K562 (cell line): Measurements from ENCODE around the gene RALA. TPM values are rescaled to one million over a fixed set of nuclear protein-coding genes. Genes with fewer than 3 reads are reported as not detected.

Source experiments
- ATAC-seq: fragments of 200-7000 bp; cut with Tn5 transposase; 3 replicates; pipeline ENCODE4 v1.9.1; 2020; ENCODE audit warnings: moderate library complexity
- BruUV-seq: library from RNA; stranded (reverse); fragments of 400-500 nt; replicated peaks from 2 replicates; lab custom pipeline; 2021; lab: Mats Ljungman, UMichigan
- CTCF ChIA-PET: fragments of 300-600 bp; formaldehyde crosslinking; extraction: SDS; loops from one replicate; lab custom pipeline; 2021; ENCODE audit warnings: low intra/inter-chr PET ratio; lab: Yijun Ruan, JAX
- POLR2A ChIA-PET: fragments of 300-600, 350-650 bp; sonication (Branson Sonifier 250); formaldehyde crosslinking; extraction: SDS; loops from one replicate; lab custom pipeline; 2021; ENCODE audit warnings: antibody characterized with exemption, inconsistent platforms; lab: Yijun Ruan, JAX
- DNase-seq, 4 experiments: peaks; one replicate each; pipeline versions ENCODE4 v3.0.0 to v3.0.0-alpha.2; 2011 to 2018; ENCODE audit warnings: low spot score in 3 of 4, mixed read lengths in 3 of 4; ENCODE audit errors: extremely low read depth in 1 of 4
- FAIRE-seq: peaks from 2 replicates; lab custom pipeline; 2011; peaks lifted over from hg19 to GRCh38; lab: Jason Lieb, UNC
- H2AFZ ChIP-seq: 2 replicates; pipeline ENCODE4 v1.6.0; 2011; ENCODE audit warnings: low read depth, low read length, control low read depth, inconsistent platforms
- H3K27ac ChIP-seq: fragments of 200-600 bp; 3 replicates; pipeline ENCODE4 v1.8.0; 2011; ENCODE audit warnings: low read depth, mild to moderate bottlenecking, control low read depth, inconsistent platforms, low read length, moderate library complexity, mixed read lengths; ENCODE audit errors: extremely low read depth
- H3K27me3 ChIP-seq, 2 experiments: fragments of 300-600 bp in 1 of 2; 2 replicates in 1 of 2; 3 replicates in 1 of 2; pipeline versions ENCODE4 v1.6.0 to v1.8.0; 2011; ENCODE audit warnings: inconsistent platforms in 2 of 2, low read length in 2 of 2, mild to moderate bottlenecking in 1 of 2, mixed read lengths in 1 of 2, moderate library complexity in 1 of 2; ENCODE audit not compliant: control insufficient read depth in 2 of 2, insufficient read depth in 2 of 2
- H3K36me3 ChIP-seq: fragments of 300-600 bp; 3 replicates; pipeline ENCODE4 v1.8.0; 2011; ENCODE audit warnings: mild to moderate bottlenecking, low read length, inconsistent platforms; ENCODE audit not compliant: control insufficient read depth, insufficient read depth
- H3K4me1 ChIP-seq, 2 experiments: fragments of 200-600 bp in 1 of 2; replicated peaks in 1 of 2; 2 replicates in 1 of 2; 3 replicates in 1 of 2; pipeline versions ENCODE4 v1.5.1 to v1.8.0; 2011; ENCODE audit warnings: inconsistent platforms in 2 of 2, low read length in 2 of 2, mild to moderate bottlenecking in 1 of 2, mixed read lengths in 1 of 2, moderate library complexity in 1 of 2; ENCODE audit not compliant: control insufficient read depth in 2 of 2, insufficient read depth in 2 of 2
- H3K4me2 ChIP-seq: 2 replicates; pipeline ENCODE4 v1.6.1; 2011; ENCODE audit warnings: low read length, control low read depth, inconsistent platforms, mixed read lengths; ENCODE audit not compliant: insufficient read depth
- H3K4me3 ChIP-seq: fragments of 200-600 bp; sonication (generic), shearing (Covaris generic); 2 replicates; pipeline ENCODE4 v1.5.1; 2016; ENCODE audit warnings: control low read depth, inconsistent platforms
- H3K79me2 ChIP-seq: fragments of 200-600 bp; 3 replicates; pipeline ENCODE4 v1.8.0; 2011; ENCODE audit warnings: low read length, inconsistent platforms; ENCODE audit not compliant: control insufficient read depth, insufficient read depth
- H3K9ac ChIP-seq, 2 experiments: 2 replicates each; pipeline versions ENCODE4 v1.6.0 to v1.6.1; 2011; ENCODE audit warnings: low read depth in 2 of 2, low read length in 2 of 2, control low read depth in 1 of 2, inconsistent platforms in 1 of 2, mild to moderate bottlenecking in 1 of 2, mixed read lengths in 1 of 2; ENCODE audit not compliant: insufficient read depth in 1 of 2
- H3K9me1 ChIP-seq: one replicate; pipeline ENCODE4 v1.6.0; 2011; ENCODE audit warnings: inconsistent platforms, mild to moderate bottlenecking, low read length, moderate library complexity; ENCODE audit not compliant: control insufficient read depth, insufficient read depth
- H3K9me3 ChIP-seq: replicated peaks from 2 replicates; pipeline ENCODE4 v1.5.1; 2011; ENCODE audit warnings: low read depth, low read length, inconsistent platforms; ENCODE audit not compliant: control insufficient read depth, insufficient read depth
- H4K20me1 ChIP-seq: replicated peaks from 2 replicates; pipeline ENCODE4 v1.6.1; 2011; ENCODE audit warnings: low read length, inconsistent platforms, mixed read lengths; ENCODE audit not compliant: control insufficient read depth, insufficient read depth
- GTF2A2 ChIP-seq: IDR thresholded peaks from 2 replicates; pipeline ENCODE4 v1.6.1; 2016; ENCODE audit warnings: mild to moderate bottlenecking, missing genetic modification characterization, missing compliant biosample characterization
- MCM3 ChIP-seq: fragments of 450-650 bp; IDR thresholded peaks from 2 replicates; pipeline ENCODE4 v1.6.1; 2016
- MCM7 ChIP-seq, 2 experiments: fragments of 450-650 bp; IDR thresholded peaks; 2 replicates each; pipeline ENCODE4 v1.6.1; 2016 to 2018
- MYNN ChIP-seq, 2 experiments: sonication (generic); formaldehyde crosslinking in 1 of 2; IDR thresholded peaks; 2 replicates each; pipeline versions ENCODE4 v1.5.0 to v1.6.1; 2016 to 2020; ENCODE audit warnings: antibody characterized with exemption in 1 of 2, missing genetic modification reagents in 1 of 2
- NFIC ChIP-seq: fragments of 450-650 bp; IDR thresholded peaks from 2 replicates; pipeline ENCODE4 v1.6.1; 2017; ENCODE audit warnings: mild to moderate bottlenecking, inconsistent platforms
- WGBS: fragments of 100-300 bp; shearing (Covaris generic); methylation state at CpG from one replicate; pipeline ENCODE4 v1.1.6; 2016; ENCODE audit warnings: low coverage, mixed read lengths; ENCODE audit not compliant: insufficient coverage; ENCODE audit errors: missing lambda C conversion rate; 5-methylcytosine and 5-hydroxymethylcytosine counted together
- in situ Hi-C: fragments of 300-500 bp; cut with MboI; formaldehyde crosslinking; loops from 4 replicates; pipeline ENCODE4 v1.15.0; 2018; ENCODE audit warnings: inconsistent platforms, mixed read lengths
- intact Hi-C: fragments of 100-400 bp; cut with micrococcal nuclease; formaldehyde crosslinking; loops from 2 replicates; pipeline ENCODE4 v1.14.2; 2022
- polyA plus RNA-seq, 8 experiments: library from polyadenylated mRNA; depleted of rRNA in 4 of 8; stranded (reverse) in 5 of 8; unstranded in 3 of 8; fragments of >200 nt; fragmentation: Nextera tagmentation in 2 of 8; fragmentation: Illumina TruSeq in 1 of 8; extraction: Ambion mirVana in 2 of 8; extraction: Trizol in 1 of 8; gene quantifications; 2 replicates each; pipeline versions ENCODE4 v1.2.1 to v1.2.3, GENCODE V29; 2011 to 2014; ENCODE audit warnings: inconsistent platforms in 1 of 8, missing spikeins in 1 of 8
- total RNA-seq, 7 experiments: library from RNA; depleted of rRNA in 6 of 7; stranded (reverse); fragments of >200 nt in 6 of 7; fragmentation: Illumina TruSeq in 2 of 7; extraction: Trizol in 2 of 7; gene quantifications; 2 replicates each; pipeline versions ENCODE4 v1.2.1 to v1.2.3, GENCODE V29; 2011 to 2021; ENCODE audit warnings: low replicate concordance in 1 of 7

Gene RALA
- total and polyA plus RNA-seq, 9 of the 15 experiments (the other 6 are each of a cell fraction or from before 2014, with no cell fraction given), result 7.2 to 28.0 (median 25.7) TPM

DNA sequence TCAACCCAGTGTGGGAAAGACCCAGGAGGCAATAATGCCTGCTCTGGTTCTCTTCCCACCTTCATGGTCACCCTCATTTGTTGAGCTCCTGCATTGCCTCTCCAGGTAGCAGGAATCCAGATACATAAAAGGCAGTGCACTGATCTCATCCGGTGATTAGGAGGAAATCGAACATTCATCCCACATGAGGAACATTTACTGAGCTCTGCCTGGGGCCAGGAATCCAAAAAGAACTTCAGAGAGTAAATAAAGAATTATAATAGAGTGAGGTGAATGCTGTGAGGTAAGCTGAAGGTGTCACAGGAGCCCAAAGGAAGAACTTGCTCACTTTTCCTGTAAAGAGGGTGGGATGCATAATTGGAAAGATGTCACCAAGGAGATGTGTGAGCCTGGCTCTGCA is 121.2 kb downstream of the RALA start:
- in situ Hi-C loops, result loop anchor here (5.0 kb wide), 1 partner anchor 162 kb away; no protein-coding TSS in a partner anchor
- WGBS, result 7% methylated on average over 2 of the region's 2 CpGs
- TF ChIP-seq MYNN (IDR thresholded peaks at IDR 0.05) (no peak), MYNN (CRISPR knock-in tag; IDR thresholded peaks at IDR 0.05) (no peak), MCM3 (no peak), GTF2A2 (no peak)

GRCh38 chr7:39745320-39745719 is 121.9 kb downstream of the RALA start:
- WGBS, result 11% methylated on average over 3 of the region's 4 CpGs
- ChIA-PET CTCF (interaction anchor here (3.4 kb wide), 1 partner anchor 165 kb away, joined by 47 read pairs; no protein-coding TSS in a partner anchor), POLR2A (interaction anchor here (1.8 kb wide), 1 partner anchor 165 kb away, joined by 6 read pairs; no protein-coding TSS in a partner anchor)
- no peaks in the 10 kb centered on the region for H3K4me1 ChIP-seq
- H4K20me1 ChIP-seq, result no peaks in the 10 kb centered on the region
- no peak for FAIRE-seq
- TF ChIP-seq NFIC (peak; percentile 59), MCM7 (IDR thresholded peaks at IDR 0.05) (no peak)
- in situ Hi-C loops (no loop called here), intact Hi-C loops (no loop called here)
- no TSS peak for BruUV-seq
- H3K4me2 ChIP-seq, result no peak overlapping the region
- H3K79me2 ChIP-seq, result no peaks in the 10 kb centered on the region
- DNase-seq, result no peak
- no peak for ATAC-seq
- H3K36me3 ChIP-seq, result no peaks in the 10 kb centered on the region
- H3K9me1 ChIP-seq, result no peaks in the 10 kb centered on the region
- H3K4me3 ChIP-seq, result no peak overlapping the region
- H3K27me3 ChIP-seq, result peaks cover 0 to 4% of the 10 kb centered on the region in 2 experiments; a peak in 1 of 5 replicates
- H3K9ac ChIP-seq, result no peak overlapping the region
- no peak overlapping the region for H2AFZ ChIP-seq
- H3K9me3 ChIP-seq, result no peaks in the 10 kb centered on the region
- no peak overlapping the region for H3K27ac ChIP-seq

More for the DNA sequence above, 121.2 kb downstream of the RALA start:
- Histone ChIP-seq H3K9me3 (no peaks in the 10 kb centered on the region), H2AFZ (no peak overlapping the region), H3K27ac (no peak overlapping the region), H3K27me3 (no peaks in the 10 kb centered on the region), H3K4me2 (no peak overlapping the region), H3K36me3 (no peaks in the 10 kb centered on the region), H3K79me2 (no peaks in the 10 kb centered on the region), H3K9me1 (no peaks in the 10 kb centered on the region), H3K9ac (no peak overlapping the region), H3K4me3 (no peak overlapping the region), H4K20me1 (no peaks in the 10 kb centered on the region), H3K4me1 (no peaks in the 10 kb centered on the region)
- intact Hi-C loops, result loop anchor here (5.0 kb wide), 1 partner anchor 122 kb away; the partner anchor contains the start of gene RALA
- ChIA-PET POLR2A (interaction anchor here (1.8 kb wide), 1 partner anchor 165 kb away, joined by 6 read pairs; no protein-coding TSS in a partner anchor), CTCF (interaction anchor here (3.4 kb wide), 1 partner anchor 164 kb away, joined by 47 read pairs; no protein-coding TSS in a partner anchor)
- no peak for ATAC-seq
- FAIRE-seq, result no peak
- BruUV-seq, result no TSS peak
- DNase-seq, result no peak
